Testis (tissue), 2 donors: ENCODE measurements around the gene FBXO44.

Experiments used
- POLR2A ChIP-seq: fragments of 450-650 bp; IDR thresholded peaks from one replicate; pipeline ENCODE4 v1.6.1; 2017; ENCODE audit warnings: antibody characterized with exemption, mild to moderate bottlenecking, moderate library complexity
- TF ChIP-seq, protein P1 (sequence below), 3 experiments: fragments of 450-650 bp in 2 of 3; fragments of 200-600 bp in 1 of 3; sonication (generic) in 1 of 3; IDR thresholded peaks; one replicate each; pipeline ENCODE4 v1.5.1; 2016 to 2019; ENCODE audit warnings: antibody characterized with exemption in 3 of 3, mild to moderate bottlenecking in 2 of 3, moderate library complexity in 1 of 3

DNA sequence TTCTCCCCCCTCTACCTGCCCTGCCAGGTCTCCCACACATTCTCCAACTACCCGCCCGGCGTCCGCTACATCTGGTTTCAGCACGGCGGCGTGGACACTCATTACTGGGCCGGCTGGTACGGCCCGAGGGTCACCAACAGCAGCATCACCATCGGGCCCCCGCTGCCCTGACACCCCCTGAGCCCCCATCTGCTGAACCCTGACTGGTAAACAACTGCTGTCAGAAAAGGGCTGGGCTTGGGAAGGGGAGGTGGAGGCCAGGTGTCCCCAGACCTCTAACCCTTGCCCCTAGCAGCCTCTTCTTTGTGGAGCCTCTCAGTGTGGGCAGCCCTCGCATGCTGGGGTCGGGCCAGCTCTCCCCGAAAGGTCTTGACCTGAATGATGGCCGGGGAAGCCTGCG is 6.4 kb downstream of the FBXO44 start:
- TF ChIP-seq POLR2A = no peak
- TF ChIP-seq, protein P1, sequence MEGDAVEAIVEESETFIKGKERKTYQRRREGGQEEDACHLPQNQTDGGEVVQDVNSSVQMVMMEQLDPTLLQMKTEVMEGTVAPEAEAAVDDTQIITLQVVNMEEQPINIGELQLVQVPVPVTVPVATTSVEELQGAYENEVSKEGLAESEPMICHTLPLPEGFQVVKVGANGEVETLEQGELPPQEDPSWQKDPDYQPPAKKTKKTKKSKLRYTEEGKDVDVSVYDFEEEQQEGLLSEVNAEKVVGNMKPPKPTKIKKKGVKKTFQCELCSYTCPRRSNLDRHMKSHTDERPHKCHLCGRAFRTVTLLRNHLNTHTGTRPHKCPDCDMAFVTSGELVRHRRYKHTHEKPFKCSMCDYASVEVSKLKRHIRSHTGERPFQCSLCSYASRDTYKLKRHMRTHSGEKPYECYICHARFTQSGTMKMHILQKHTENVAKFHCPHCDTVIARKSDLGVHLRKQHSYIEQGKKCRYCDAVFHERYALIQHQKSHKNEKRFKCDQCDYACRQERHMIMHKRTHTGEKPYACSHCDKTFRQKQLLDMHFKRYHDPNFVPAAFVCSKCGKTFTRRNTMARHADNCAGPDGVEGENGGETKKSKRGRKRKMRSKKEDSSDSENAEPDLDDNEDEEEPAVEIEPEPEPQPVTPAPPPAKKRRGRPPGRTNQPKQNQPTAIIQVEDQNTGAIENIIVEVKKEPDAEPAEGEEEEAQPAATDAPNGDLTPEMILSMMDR (IDR thresholded peaks at IDR 0.05) = no peak
